GM12892 (cell line): ENCODE data around the gene FRMD7.

Source experiments
- POLR2A ChIP-seq: IDR thresholded peaks from 2 replicates; pipeline ENCODE4 v1.6.1; 2011; ENCODE audit warnings: low read depth, low read length, control low read depth
- POLR2AphosphoS5 ChIP-seq: IDR thresholded peaks from 2 replicates; pipeline ENCODE4 v1.6.1; 2011; ENCODE audit warnings: low read depth, low read length, control low read depth
- TAF1 ChIP-seq: IDR thresholded peaks from 2 replicates; pipeline ENCODE4 v1.6.1; 2011; ENCODE audit warnings: low read depth, mild to moderate bottlenecking, control low read depth, low read length, borderline replicate concordance

DNA sequence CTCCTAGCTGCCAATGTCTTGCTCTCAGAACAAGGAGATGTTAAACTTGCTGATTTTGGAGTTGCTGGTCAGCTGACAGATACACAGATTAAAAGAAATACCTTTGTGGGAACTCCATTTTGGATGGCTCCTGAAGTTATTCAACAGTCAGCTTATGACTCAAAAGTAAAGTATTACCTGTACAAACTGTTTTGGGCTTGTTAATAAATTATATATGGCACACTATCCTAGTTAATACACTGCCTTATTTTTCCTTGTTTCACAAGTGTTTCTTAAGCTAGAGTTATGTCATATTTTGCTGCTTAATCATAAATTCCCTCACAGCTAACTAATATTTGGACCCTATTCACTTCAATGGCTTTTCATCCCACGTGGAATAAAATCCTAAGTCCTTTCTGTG is 59.4 kb downstream of the FRMD7 start:
- TF ChIP-seq POLR2A = no peak
- TF ChIP-seq TAF1 = no peak
- TF ChIP-seq POLR2AphosphoS5 = no peak
